PC-3 (cell line): Measurements from ENCODE around the gene AFDN. TPM values are rescaled to one million over a fixed set of nuclear protein-coding genes. Genes with fewer than 3 reads are reported as not detected.

Experiments used
- ATAC-seq: fragments of 200-7000 bp; cut with Tn5 transposase; 2 replicates; pipeline ENCODE4 v1.9.1; 2020; ENCODE audit warnings: mild to moderate bottlenecking, moderate library complexity
- BruUV-seq: library from RNA; stranded (reverse); fragments of 400-500 nt; replicated peaks from 2 replicates; lab custom pipeline; 2021; lab: Mats Ljungman, UMichigan
- CTCF ChIA-PET: fragments of 300-600 bp; sonication (Branson Sonifier 250); formaldehyde crosslinking; loops from one replicate; lab custom pipeline; 2022; ENCODE audit warnings: antibody characterized with exemption; lab: Charles Lee
- POLR2A ChIA-PET: fragments of 300-600 bp; sonication (Branson Sonifier 250); formaldehyde crosslinking; loops from one replicate; lab custom pipeline; 2022; ENCODE audit warnings: antibody characterized with exemption; ENCODE audit not compliant: unreplicated experiment; lab: Charles Lee
- DNase-seq: peaks from one replicate; pipeline ENCODE4 v3.0.0-alpha.2; 2015
- H2AFZ ChIP-seq: fragments of 300-600 bp; sonication (generic); 2 replicates; pipeline ENCODE4 v1.6.0; 2016; ENCODE audit warnings: antibody characterized with exemption, low read length
- H3F3A ChIP-seq: fragments of 300-600 bp; sonication (generic); one replicate; pipeline ENCODE4 v1.6.0; 2017; ENCODE audit warnings: antibody characterized with exemption, low read length, control low read depth, mild to moderate bottlenecking; ENCODE audit not compliant: unreplicated experiment
- H3K27ac ChIP-seq: fragments of 300-600 bp; sonication (generic); 2 replicates; pipeline ENCODE4 v1.5.1; 2016; ENCODE audit warnings: mild to moderate bottlenecking, low read length
- H3K27me3 ChIP-seq: fragments of 300-600 bp; sonication (generic); 2 replicates; pipeline ENCODE4 v1.6.1; 2016; ENCODE audit warnings: low read length, mixed read lengths
- H3K36me3 ChIP-seq: fragments of 300-600 bp; sonication (generic); 2 replicates; pipeline ENCODE4 v1.6.1; 2016; ENCODE audit warnings: low read depth, mixed run types, low read length, mixed read lengths
- H3K4me1 ChIP-seq: fragments of 300-600 bp; sonication (generic); 2 replicates; pipeline ENCODE4 v1.5.1; 2016; ENCODE audit warnings: low read length; ENCODE audit not compliant: insufficient read depth
- H3K4me2 ChIP-seq: fragments of 300-600 bp; sonication (generic); 2 replicates; pipeline ENCODE4 v1.6.0; 2016; ENCODE audit warnings: low read length
- H3K4me3 ChIP-seq: fragments of 300-600 bp; sonication (generic); 2 replicates; pipeline ENCODE4 v1.5.1; 2016; ENCODE audit warnings: mild to moderate bottlenecking, low read length, mixed read lengths
- H3K79me2 ChIP-seq: fragments of 300-600 bp; sonication (generic); 2 replicates; pipeline ENCODE4 v1.6.1; 2017; ENCODE audit warnings: low read length, mixed read lengths
- H3K9ac ChIP-seq: fragments of 300-600 bp; sonication (generic); 2 replicates; pipeline ENCODE4 v1.6.0; 2016; ENCODE audit warnings: mild to moderate bottlenecking, low read length
- H3K9me2 ChIP-seq: fragments of 300-600 bp; sonication (generic); replicated peaks from 2 replicates; pipeline ENCODE4 v1.6.1; 2016; ENCODE audit warnings: mixed run types, low read length, mixed read lengths
- H3K9me3 ChIP-seq: fragments of 300-600 bp; sonication (generic); 2 replicates; pipeline ENCODE4 v1.6.1; 2016; ENCODE audit warnings: low read length, mixed read lengths
- H4K20me1 ChIP-seq: fragments of 300-600 bp; sonication (generic); 2 replicates; pipeline ENCODE4 v1.6.1; 2016; ENCODE audit warnings: low read length, mixed read lengths
- EZH2 ChIP-seq: fragments of 300-600 bp; sonication (generic); IDR thresholded peaks from one replicate; pipeline ENCODE4 v1.6.1; 2017; ENCODE audit warnings: antibody characterized with exemption, mild to moderate bottlenecking, low read length; ENCODE audit not compliant: unreplicated experiment
- EZH2phosphoT487 ChIP-seq: fragments of 300-600 bp; sonication (generic); IDR thresholded peaks from 2 replicates; pipeline ENCODE4 v1.6.1; 2018; ENCODE audit warnings: mild to moderate bottlenecking, antibody characterized with exemption, low read length, borderline replicate concordance
- intact Hi-C: fragments of 100-400 bp; cut with micrococcal nuclease; formaldehyde crosslinking; loops from 2 replicates; pipeline ENCODE4 v1.9.0; 2023
- total RNA-seq: library from RNA; depleted of rRNA; stranded (reverse); fragments of >200 nt; gene quantifications from 2 replicates; pipeline ENCODE4 v1.2.3, GENCODE V29; 2014
- TF ChIP-seq, protein P1 (sequence below): fragments of 300-600 bp; sonication (generic); conservative IDR thresholded peaks from 2 replicates; pipeline ENCODE4 v1.5.1; 2017; ENCODE audit warnings: antibody characterized with exemption, low read depth, mild to moderate bottlenecking, low read length

Gene AFDN
- total RNA-seq, 1 experiment from 2014 or later, result 37.1 TPM

GRCh38 chr6:167979436-167980139 lies 152.9 kb downstream of the AFDN start:
- Histone ChIP-seq H3K4me3 (no peak overlapping the region), H3K27me3 (no peaks in the 10 kb centered on the region), H3K36me3 (no peaks in the 10 kb centered on the region), H3K4me2 (no peak overlapping the region), H3K27ac (no peak overlapping the region), H2AFZ (no peak overlapping the region), H3K9ac (no peak overlapping the region), H3K9me2 (no peaks in the 10 kb centered on the region), H3K9me3 (no peaks in the 10 kb centered on the region), H3K79me2 (no peaks in the 10 kb centered on the region), H3F3A (no peaks in the 10 kb centered on the region), H3K4me1 (peaks cover 8% of the 10 kb centered on the region; the same call in 1 of the 2 replicates), H4K20me1 (no peaks in the 10 kb centered on the region)
- intact Hi-C loops, result no loop called here
- TF ChIP-seq, protein P1, sequence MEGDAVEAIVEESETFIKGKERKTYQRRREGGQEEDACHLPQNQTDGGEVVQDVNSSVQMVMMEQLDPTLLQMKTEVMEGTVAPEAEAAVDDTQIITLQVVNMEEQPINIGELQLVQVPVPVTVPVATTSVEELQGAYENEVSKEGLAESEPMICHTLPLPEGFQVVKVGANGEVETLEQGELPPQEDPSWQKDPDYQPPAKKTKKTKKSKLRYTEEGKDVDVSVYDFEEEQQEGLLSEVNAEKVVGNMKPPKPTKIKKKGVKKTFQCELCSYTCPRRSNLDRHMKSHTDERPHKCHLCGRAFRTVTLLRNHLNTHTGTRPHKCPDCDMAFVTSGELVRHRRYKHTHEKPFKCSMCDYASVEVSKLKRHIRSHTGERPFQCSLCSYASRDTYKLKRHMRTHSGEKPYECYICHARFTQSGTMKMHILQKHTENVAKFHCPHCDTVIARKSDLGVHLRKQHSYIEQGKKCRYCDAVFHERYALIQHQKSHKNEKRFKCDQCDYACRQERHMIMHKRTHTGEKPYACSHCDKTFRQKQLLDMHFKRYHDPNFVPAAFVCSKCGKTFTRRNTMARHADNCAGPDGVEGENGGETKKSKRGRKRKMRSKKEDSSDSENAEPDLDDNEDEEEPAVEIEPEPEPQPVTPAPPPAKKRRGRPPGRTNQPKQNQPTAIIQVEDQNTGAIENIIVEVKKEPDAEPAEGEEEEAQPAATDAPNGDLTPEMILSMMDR, result no peak
- TF ChIP-seq EZH2 (no peak), EZH2phosphoT487 (no peak)
- CTCF ChIA-PET, result no interaction called here
- ATAC-seq (no peak), DNase-seq (no peak)
- no TSS peak for BruUV-seq
- POLR2A ChIA-PET, result interaction anchor here (0.6 kb wide), 1 partner anchor 151 kb away, joined by 3 read pairs; no protein-coding TSS in a partner anchor

GRCh38 chr6:167980911-167981580 lies 154.3 kb downstream of the AFDN start:
- CTCF ChIA-PET, result no interaction called here
- Histone ChIP-seq H3K4me1 (no peaks in the 10 kb centered on the region), H3K79me2 (no peaks in the 10 kb centered on the region), H3K9me2 (no peaks in the 10 kb centered on the region), H4K20me1 (no peaks in the 10 kb centered on the region), H2AFZ (no peak overlapping the region), H3K4me2 (no peak overlapping the region), H3F3A (no peaks in the 10 kb centered on the region), H3K4me3 (no peak overlapping the region), H3K9ac (no peak overlapping the region), H3K27ac (no peak overlapping the region), H3K36me3 (no peaks in the 10 kb centered on the region), H3K27me3 (no peaks in the 10 kb centered on the region), H3K9me3 (no peaks in the 10 kb centered on the region)
- no TSS peak for BruUV-seq
- DNase-seq (no peak), ATAC-seq (no peak)
- intact Hi-C loops, result no loop called here
- POLR2A ChIA-PET, result no interaction called here
- TF ChIP-seq, protein P1, result no peak
- TF ChIP-seq EZH2 (no peak), EZH2phosphoT487 (no peak)
